T47D (cell line): ENCODE data around the gene SPC24.

Experiments used
- DNase-seq, 2 experiments: peaks; one replicate each; pipeline versions ENCODE4 v3.0.0 to v3.0.0-alpha.2; 2011 to 2012; ENCODE audit warnings: low read depth in 1 of 2, low spot score in 1 of 2
- JUND ChIP-seq: IDR thresholded peaks from 2 replicates; pipeline ENCODE4 v1.6.1; 2012; ENCODE audit warnings: low read depth
- in situ Hi-C: cut with HindIII; loops from 2 replicates; pipeline ENCODE4 v1.10.0; 2016; ENCODE audit warnings: low sequenced_read_pairs, low pct_unique_long_range_greater_than_20kb

SPC24 gene

GRCh38 chr19:11197291-11198174 lies 42.0 kb upstream of the SPC24 start, which contains the start of gene KANK2:
Gene KANK2, minus strand, starts transcription at chr19:11197545. Its CDS starts 3,034 bp downstream, at chr19:11194511.
- DNase-seq, result peak; percentile 95 to 96
- in situ Hi-C loops, result no loop called here
- no peak for TF ChIP-seq JUND

- no peak for TF ChIP-seq JUND
- DNase-seq, result peak; percentile 18 to 47
- in situ Hi-C loops, result no loop called here
Observed at GRCh38 chr19:11196406-11197287, 41.1 kb upstream of the SPC24 start.

GRCh38 chr19:11195681-11196080 lies 40.1 kb upstream of the SPC24 start:
- in situ Hi-C loops, result no loop called here
- no peak for DNase-seq
- TF ChIP-seq JUND, result no peak

DNA sequence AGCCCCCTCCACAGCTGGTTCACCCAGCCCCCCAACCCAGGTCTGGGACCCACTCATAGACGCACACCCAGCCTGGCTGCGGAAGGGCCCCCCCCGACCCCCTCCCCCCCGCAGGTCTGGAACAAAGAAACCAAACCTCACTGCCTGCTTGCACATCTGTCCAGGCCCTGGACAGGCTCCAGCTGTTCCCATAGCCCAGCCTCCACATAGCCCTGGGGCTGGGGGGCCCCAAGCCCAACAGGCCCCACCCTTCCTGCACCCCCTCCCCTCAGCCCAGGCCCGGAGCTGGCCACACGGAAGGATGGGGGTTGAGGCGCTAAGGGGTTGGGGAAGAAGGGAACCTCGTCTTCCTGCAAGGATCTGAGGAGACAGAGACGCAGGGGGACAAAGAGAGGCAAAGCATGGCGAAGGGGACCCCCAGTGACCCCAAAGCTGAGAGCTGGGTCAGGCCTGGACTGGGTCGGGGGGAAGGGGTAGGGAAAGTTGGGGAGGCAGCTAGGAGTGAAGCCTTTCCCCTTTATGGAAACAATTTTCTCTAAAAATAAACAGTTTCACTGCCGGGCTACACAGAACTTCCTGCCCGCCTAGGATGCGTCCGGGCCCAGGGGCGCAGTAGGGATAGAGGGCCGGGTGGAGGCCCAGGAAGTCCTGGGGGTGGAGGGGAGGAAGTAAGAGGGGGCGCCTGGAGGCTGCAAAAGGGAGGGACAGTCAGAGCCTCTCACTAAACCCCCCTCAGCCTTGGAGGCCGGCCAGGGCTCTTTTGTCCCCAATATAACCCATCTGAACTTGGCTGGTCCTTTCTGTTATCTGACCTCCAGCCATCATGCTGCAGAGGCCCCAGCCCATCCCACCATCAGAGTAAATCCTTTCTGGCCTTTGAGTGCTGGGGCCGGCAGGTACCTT lies 39.3 kb upstream of the SPC24 start:
- DNase-seq, result no peak
- no peak for TF ChIP-seq JUND
- in situ Hi-C loops, result no loop called here

DNA sequence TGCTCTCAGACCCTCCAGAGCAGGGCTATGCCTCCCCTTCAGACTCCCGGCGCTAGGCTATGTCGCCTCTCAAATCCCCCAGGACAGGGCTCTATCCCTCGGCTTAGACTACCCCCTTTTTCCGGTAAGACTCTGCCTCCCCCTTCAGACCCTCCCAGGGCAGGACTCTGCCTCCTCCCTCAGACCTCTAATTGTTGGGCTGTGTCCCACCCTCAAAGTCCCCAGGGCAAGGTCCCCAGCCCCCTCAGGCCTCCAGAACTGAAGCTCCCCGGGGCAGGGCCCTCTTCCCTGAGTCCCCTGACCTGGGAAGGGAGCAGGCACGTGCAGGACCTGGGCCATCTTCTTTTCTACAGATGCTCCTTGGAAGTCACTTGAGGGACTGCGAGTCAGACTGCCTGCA lies 38.6 kb upstream of the SPC24 start:
- in situ Hi-C loops, result no loop called here
- no peak for TF ChIP-seq JUND
- no peak for DNase-seq

DNA sequence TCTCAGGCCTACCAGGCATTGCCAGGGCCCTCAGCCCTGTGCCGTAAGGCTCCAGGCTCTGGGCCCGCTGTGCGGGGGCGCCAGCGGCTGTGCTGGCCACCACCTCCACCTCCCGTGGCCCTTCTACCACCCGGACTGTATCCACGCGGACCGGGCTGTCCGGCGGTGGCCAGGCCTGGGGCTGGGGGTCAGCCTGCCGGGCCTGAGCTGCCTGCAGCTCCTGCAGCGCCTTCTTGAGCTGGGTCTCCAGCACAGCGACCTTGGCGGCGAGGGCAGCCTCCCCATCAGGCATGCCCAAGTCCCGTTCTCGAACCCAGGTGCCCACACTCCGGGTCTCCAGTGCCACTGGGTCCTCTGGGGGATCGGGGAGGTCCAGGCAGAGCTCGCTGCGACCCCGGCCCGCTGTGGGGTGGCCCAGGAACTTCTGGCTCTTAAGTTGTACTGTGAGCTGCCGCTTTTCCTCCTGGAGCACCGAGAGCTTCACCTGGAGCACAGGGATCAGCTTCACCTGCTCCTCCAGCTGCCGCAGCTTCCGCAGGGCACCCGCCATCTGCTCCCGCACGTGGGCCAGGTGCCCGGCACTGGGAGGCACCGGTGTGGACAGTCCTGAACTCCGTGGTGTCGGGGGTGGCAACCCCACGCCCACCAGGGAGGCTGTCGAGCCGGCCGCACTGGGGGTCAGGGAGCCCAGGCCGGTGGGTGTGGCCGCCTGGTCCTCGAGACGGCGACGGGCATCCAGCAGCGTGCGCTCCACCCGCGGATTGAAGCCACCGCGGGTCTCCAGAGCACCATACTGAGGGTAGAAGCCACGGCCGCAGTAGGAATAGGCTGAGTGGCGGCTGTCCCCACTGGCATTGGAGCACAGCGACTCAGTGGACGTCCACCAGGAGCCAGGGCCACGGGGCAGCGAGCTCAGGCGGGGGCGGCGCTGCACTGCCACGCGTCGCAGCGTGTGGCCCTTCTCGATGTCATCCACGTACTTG lies 37.7 kb upstream of the SPC24 start:
- DNase-seq, result no peak
- in situ Hi-C loops, result no loop called here
- TF ChIP-seq JUND, result no peak

DNA sequence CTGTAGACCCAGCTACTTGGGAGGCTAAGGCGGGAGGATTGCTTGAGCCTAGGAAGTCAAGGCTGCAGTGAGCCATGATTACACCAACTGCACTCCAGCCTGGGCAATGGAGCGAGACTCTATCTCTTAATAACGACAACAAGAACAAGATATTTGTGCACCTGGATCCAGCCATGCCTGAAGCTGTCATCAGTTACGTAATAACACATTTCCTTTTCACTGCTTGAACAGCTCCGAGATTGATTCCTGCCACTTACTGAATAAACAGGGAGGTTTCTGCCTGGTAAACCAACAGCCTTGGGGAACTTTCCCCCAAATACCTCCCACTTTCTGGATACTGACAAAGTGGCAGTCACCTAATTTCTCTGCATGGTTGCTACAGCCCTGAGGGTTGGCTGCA lies 36.4 kb upstream of the SPC24 start:
- no peak for TF ChIP-seq JUND
- in situ Hi-C loops, result no loop called here
- DNase-seq, result no peak

- no peak for TF ChIP-seq JUND
- in situ Hi-C loops, result no loop called here
- peak in 1 of 2 experiments; percentile 32 for DNase-seq
Observed at GRCh38 chr19:11191273-11191755, 35.7 kb upstream of the SPC24 start.

- DNase-seq, result no peak
- in situ Hi-C loops, result no loop called here
- no peak for TF ChIP-seq JUND
Observed at GRCh38 chr19:11190501-11190900, 34.9 kb upstream of the SPC24 start.

DNA sequence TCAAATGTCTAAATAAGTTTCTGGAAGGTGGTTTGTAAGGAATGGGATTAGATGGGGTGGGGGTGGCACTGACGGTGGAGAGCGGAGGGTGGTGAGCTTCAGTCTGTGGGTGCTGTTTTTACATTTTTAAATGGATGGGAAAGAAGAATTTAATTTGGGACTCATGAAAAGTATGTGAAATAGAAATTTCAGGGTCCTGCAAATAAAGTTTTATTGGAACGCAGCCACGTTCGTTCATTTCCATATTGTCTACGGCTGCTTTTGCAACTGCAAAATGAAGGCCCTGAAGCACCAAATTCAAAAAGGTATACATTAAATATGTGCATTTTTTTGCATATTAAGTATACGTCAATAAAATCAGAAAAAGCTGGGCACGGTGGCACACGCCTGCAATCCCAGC lies 31.9 kb upstream of the SPC24 start:
- DNase-seq, result no peak
- no peak for TF ChIP-seq JUND
- in situ Hi-C loops, result no loop called here

GRCh38 chr19:11182994-11183393 lies 27.4 kb upstream of the SPC24 start:
- DNase-seq, result no peak
- no peak for TF ChIP-seq JUND
- in situ Hi-C loops, result no loop called here
